HepG2 (cell line): Measurements from ENCODE around the gene GARS1. TPM values are rescaled to one million over a fixed set of nuclear protein-coding genes. Genes with fewer than 3 reads are reported as not detected.
A peak's percentile ranks its signal among the peaks of the same experiment; 100 is the strongest.

Source experiments
- ATAC-seq: fragments of 200-7000 bp; cut with Tn5 transposase; 3 replicates; pipeline ENCODE4 v1.9.1; 2020; ENCODE audit warnings: mild to moderate bottlenecking, moderate library complexity
- BruUV-seq: library from RNA; stranded (reverse); fragments of 400-500 nt; replicated peaks from 2 replicates; lab custom pipeline; 2021; lab: Mats Ljungman, UMichigan
- CTCF ChIA-PET: fragments of 300-600 bp; formaldehyde crosslinking; extraction: SDS; loops from one replicate; lab custom pipeline; 2021; ENCODE audit warnings: low total read pairs, inconsistent platforms, low intra/inter-chr PET ratio; lab: Yijun Ruan, JAX
- POLR2A ChIA-PET: fragments of 350-600 bp; sonication (Branson Sonifier 250); formaldehyde crosslinking; loops from one replicate; lab custom pipeline; 2020; ENCODE audit warnings: antibody characterized with exemption, inconsistent platforms; lab: Yijun Ruan, JAX
- DNase-seq: peaks from one replicate; pipeline ENCODE4 v3.0.0-alpha.2; 2015; ENCODE audit warnings: low spot score
- FAIRE-seq: peaks from 3 replicates; lab custom pipeline; 2011; peaks lifted over from hg19 to GRCh38; lab: Jason Lieb, UNC
- H2AFZ ChIP-seq: one replicate; pipeline ENCODE4 v1.6.1; 2011; ENCODE audit warnings: low read length, inconsistent platforms
- H3K27ac ChIP-seq: fragments of 300-600 bp; 3 replicates; pipeline ENCODE4 v1.8.0; 2011; ENCODE audit warnings: mixed run types, mild to moderate bottlenecking, mixed read lengths, low read length, inconsistent platforms; ENCODE audit not compliant: insufficient read depth; ENCODE audit errors: extremely low read length
- H3K27me3 ChIP-seq, 2 experiments: fragments of 200-600 bp in 1 of 2; 2 replicates in 1 of 2; 3 replicates in 1 of 2; pipeline versions ENCODE4 v1.6.0 to v1.8.0; 2011; ENCODE audit warnings: low read length in 2 of 2, mild to moderate bottlenecking in 2 of 2, moderate library complexity in 2 of 2, inconsistent platforms in 1 of 2; ENCODE audit not compliant: insufficient read depth in 2 of 2, control insufficient read depth in 1 of 2
- H3K36me3 ChIP-seq, 2 experiments: fragments of 200-600 bp in 1 of 2; replicated peaks in 1 of 2; 2 replicates in 1 of 2; 3 replicates in 1 of 2; pipeline versions ENCODE4 v1.5.1 to v1.8.0; 2011; ENCODE audit warnings: low read length in 2 of 2, inconsistent platforms in 1 of 2; ENCODE audit not compliant: insufficient read depth in 2 of 2, control insufficient read depth in 1 of 2
- H3K4me1 ChIP-seq: 2 replicates; pipeline ENCODE4 v1.5.1; 2012; ENCODE audit warnings: low read length, inconsistent platforms; ENCODE audit not compliant: insufficient read depth
- H3K4me2 ChIP-seq: 2 replicates; pipeline ENCODE4 v1.6.0; 2011; ENCODE audit warnings: low read depth, low read length, inconsistent platforms
- H3K4me3 ChIP-seq, 3 experiments: fragments of 200-600 bp in 1 of 3; sonication (generic), shearing (Covaris generic) in 1 of 3; replicated peaks in 1 of 3; 2 replicates each; pipeline ENCODE4 v1.5.1; 2011 to 2016; ENCODE audit warnings: low read length in 3 of 3, inconsistent platforms in 2 of 3, low read depth in 2 of 3, mild to moderate bottlenecking in 2 of 3, control low read depth in 1 of 3, mixed read lengths in 1 of 3; ENCODE audit not compliant: insufficient read depth in 1 of 3
- H3K79me2 ChIP-seq: one replicate; pipeline ENCODE4 v1.6.1; 2011; ENCODE audit warnings: low read length, inconsistent platforms; ENCODE audit not compliant: insufficient read depth
- H3K9ac ChIP-seq: 2 replicates; pipeline ENCODE4 v1.6.0; 2011; ENCODE audit warnings: mild to moderate bottlenecking, low read depth, low read length, inconsistent platforms; ENCODE audit not compliant: insufficient read depth
- H3K9me3 ChIP-seq: 2 replicates; pipeline ENCODE4 v1.5.1; 2012; ENCODE audit warnings: mild to moderate bottlenecking, low read length
- H4K20me1 ChIP-seq: 2 replicates; pipeline ENCODE4 v1.6.0; 2011; ENCODE audit warnings: inconsistent platforms, mild to moderate bottlenecking, low read length, moderate library complexity; ENCODE audit not compliant: insufficient read depth
- ATF5 ChIP-seq: sonication (generic); formaldehyde crosslinking; IDR thresholded peaks from 2 replicates; pipeline ENCODE4 v1.4.0; 2020; ENCODE audit warnings: mild to moderate bottlenecking, low read depth, missing genetic modification reagents
- CHCHD3 ChIP-seq: sonication (generic); formaldehyde crosslinking; IDR thresholded peaks from 2 replicates; pipeline ENCODE4 v1.8.0; 2022; ENCODE audit warnings: mild to moderate bottlenecking, missing genetic modification reagents, moderate library complexity
- FOSL1 ChIP-seq: sonication (generic); formaldehyde crosslinking; IDR thresholded peaks from 2 replicates; pipeline ENCODE4 v1.9.0; 2021; ENCODE audit warnings: missing genetic modification reagents, borderline replicate concordance
- GATAD2A ChIP-seq: IDR thresholded peaks from 2 replicates; pipeline ENCODE4 v1.6.1; 2016
- MEIS1 ChIP-seq: sonication (generic); formaldehyde crosslinking; IDR thresholded peaks from 2 replicates; pipeline ENCODE4 v1.9.0; 2021; ENCODE audit warnings: mild to moderate bottlenecking, missing genetic modification reagents, moderate library complexity, borderline replicate concordance
- MTA1 ChIP-seq: sonication (generic); formaldehyde crosslinking; IDR thresholded peaks from 2 replicates; pipeline ENCODE4 v1.4.0; 2020; ENCODE audit warnings: missing genetic modification reagents, mild to moderate bottlenecking, borderline replicate concordance
- RELA ChIP-seq: sonication (generic); formaldehyde crosslinking; IDR thresholded peaks from 2 replicates; pipeline ENCODE4 v1.4.0; 2020; ENCODE audit warnings: missing genetic modification reagents
- SMARCC2 ChIP-seq: fragments of 450-650 bp; IDR thresholded peaks from 2 replicates; pipeline ENCODE4 v1.6.1; 2017; ENCODE audit warnings: antibody characterized with exemption, mild to moderate bottlenecking
- TCF7 ChIP-seq: sonication (generic); IDR thresholded peaks from 2 replicates; pipeline ENCODE4 v1.6.1; 2016; ENCODE audit warnings: antibody characterized with exemption, low read depth
- WGBS: methylation state at CpG from one replicate; pipeline ENCODE4 v1.1.6; 2017; ENCODE audit warnings: low lambda C conversion rate; 5-methylcytosine and 5-hydroxymethylcytosine counted together
- in situ Hi-C: cut with HindIII; loops from 2 replicates; pipeline ENCODE4 v1.10.0; 2017; ENCODE audit warnings: low pct_unique_long_range_greater_than_20kb; ENCODE audit not compliant: extremely low pct_ligation_motif_present
- intact Hi-C: fragments of 100-400 bp; cut with micrococcal nuclease; formaldehyde crosslinking; loops from one replicate; pipeline ENCODE4 v1.10.0; 2022; ENCODE audit not compliant: unreplicated experiment
- polyA plus RNA-seq, 8 experiments: library from polyadenylated mRNA; depleted of rRNA in 3 of 8; stranded (reverse) in 7 of 8; unstranded in 1 of 8; fragments of >200 nt; fragmentation: Illumina TruSeq in 4 of 8; extraction: Trizol in 4 of 8; gene quantifications; 2 replicates each; pipeline versions ENCODE4 v1.2.1 to v1.2.3, GENCODE V29; 2011 to 2016; ENCODE audit warnings: low read depth in 4 of 8, missing spikeins in 1 of 8, mixed read lengths in 1 of 8; ENCODE audit not compliant: insufficient read depth in 1 of 8
- total RNA-seq, 5 experiments: library from RNA; depleted of rRNA; stranded (reverse); fragments of >200 nt; fragmentation: Illumina TruSeq; extraction: Trizol; gene quantifications; 2 replicates each; pipeline ENCODE4 v1.2.3, GENCODE V29; 2016; ENCODE audit warnings: low read depth in 1 of 5

GARS1 gene
- total and polyA plus RNA-seq, 2 of the 13 experiments (the other 11 are each of a cell fraction or from before 2014, with no cell fraction given): 140 to 460 TPM

- ChIA-PET CTCF (no interaction called here), POLR2A (no interaction called here)
- Histone ChIP-seq H3K36me3 (no peaks in the 10 kb centered on the region), H3K4me1 (no peaks in the 10 kb centered on the region), H3K79me2 (no peaks in the 10 kb centered on the region), H3K9me3 (no peaks in the 10 kb centered on the region), H3K27me3 (peaks cover 0 to 8% of the 10 kb centered on the region in 2 experiments; a peak in 1 of 5 replicates), H3K4me2 (no peak overlapping the region), H3K27ac (no peak overlapping the region), H3K4me3 (no peak overlapping the region), H2AFZ (no peak overlapping the region), H4K20me1 (no peaks in the 10 kb centered on the region), H3K9ac (no peak overlapping the region)
- intact Hi-C loops: no loop called here
- no TSS peak for BruUV-seq
- TF ChIP-seq MTA1 (no peak), FOSL1 (CRISPR knock-in tag) (no peak), TCF7 (no peak), MEIS1 (CRISPR knock-in tag) (no peak), ATF5 (CRISPR knock-in tag) (no peak)
- in situ Hi-C loops: no loop called here
- ATAC-seq (peak; percentile 28; the same call in 2 of the 3 replicates), DNase-seq (no peak), FAIRE-seq (no peak)
- 0% methylated on average over 3 of the region's 4 CpGs for WGBS
Measured at GRCh38 chr7:30663414-30663813, 68.7 kb downstream of the GARS1 start.

- intact Hi-C loops: no loop called here
- DNase-seq (no peak), FAIRE-seq (no peak), ATAC-seq (no peak)
- H4K20me1 ChIP-seq: no peaks in the 10 kb centered on the region
- H3K36me3 ChIP-seq: no peaks in the 10 kb centered on the region
- no peaks in the 10 kb centered on the region for H3K79me2 ChIP-seq
- H3K9ac ChIP-seq: no peak overlapping the region
- H3K9me3 ChIP-seq: no peaks in the 10 kb centered on the region
- no peak overlapping the region for H3K27ac ChIP-seq
- in situ Hi-C loops: no loop called here
- WGBS: 30% methylated on average over 2 of the region's 2 CpGs
- ChIA-PET CTCF (no interaction called here), POLR2A (no interaction called here)
- BruUV-seq: no TSS peak
- H3K27me3 ChIP-seq: peaks cover 0 to 8% of the 10 kb centered on the region in 2 experiments; a peak in 1 of 5 replicates
- no peak overlapping the region for H3K4me3 ChIP-seq
- H2AFZ ChIP-seq: no peak overlapping the region
- no peaks in the 10 kb centered on the region for H3K4me1 ChIP-seq
- TF ChIP-seq RELA (CRISPR knock-in tag): no peak
- TF ChIP-seq CHCHD3 (CRISPR knock-in tag): no peak
- TF ChIP-seq SMARCC2: no peak
- no peak for TF ChIP-seq GATAD2A (CRISPR knock-in tag)
- no peak overlapping the region for H3K4me2 ChIP-seq
Measured at GRCh38 chr7:30664184-30664885, 69.7 kb downstream of the GARS1 start.
